ENCODE data around the gene TRIM5.

- TF ChIP-seq CTCF (conservative IDR thresholded peaks at IDR 0.05; ENCODE audit: low read length) = no peak
- no peak for TF ChIP-seq EZH2phosphoT487 (IDR thresholded peaks at IDR 0.05; ENCODE audit: borderline replicate concordance)
Measured at GRCh38 chr11:5626196-5626595, 58.7 kb downstream of the TRIM5 start.
